OCI-LY3 (cell line): ENCODE measurements around the gene SDK2.

Experiments
- CTCF ChIP-seq: fragments of 200-600, 300-600 bp; sonication (generic); IDR thresholded peaks from 2 replicates; pipeline ENCODE4 v1.5.1; 2014; ENCODE audit warnings: antibody characterized with exemption, low read length, low read depth
- EZH2phosphoT487 ChIP-seq: fragments of 200-600 bp; shearing (Covaris generic); IDR thresholded peaks from 2 replicates; pipeline ENCODE4 v1.6.1; 2018; ENCODE audit warnings: antibody characterized with exemption, mixed run types, low read depth

GRCh38 chr17:73404246-73404645 lies 240.0 kb downstream of the SDK2 start:
- TF ChIP-seq CTCF (no peak), EZH2phosphoT487 (no peak)
